ENCODE measurements around the gene CRACR2B.

The CRACR2B gene

DNA sequence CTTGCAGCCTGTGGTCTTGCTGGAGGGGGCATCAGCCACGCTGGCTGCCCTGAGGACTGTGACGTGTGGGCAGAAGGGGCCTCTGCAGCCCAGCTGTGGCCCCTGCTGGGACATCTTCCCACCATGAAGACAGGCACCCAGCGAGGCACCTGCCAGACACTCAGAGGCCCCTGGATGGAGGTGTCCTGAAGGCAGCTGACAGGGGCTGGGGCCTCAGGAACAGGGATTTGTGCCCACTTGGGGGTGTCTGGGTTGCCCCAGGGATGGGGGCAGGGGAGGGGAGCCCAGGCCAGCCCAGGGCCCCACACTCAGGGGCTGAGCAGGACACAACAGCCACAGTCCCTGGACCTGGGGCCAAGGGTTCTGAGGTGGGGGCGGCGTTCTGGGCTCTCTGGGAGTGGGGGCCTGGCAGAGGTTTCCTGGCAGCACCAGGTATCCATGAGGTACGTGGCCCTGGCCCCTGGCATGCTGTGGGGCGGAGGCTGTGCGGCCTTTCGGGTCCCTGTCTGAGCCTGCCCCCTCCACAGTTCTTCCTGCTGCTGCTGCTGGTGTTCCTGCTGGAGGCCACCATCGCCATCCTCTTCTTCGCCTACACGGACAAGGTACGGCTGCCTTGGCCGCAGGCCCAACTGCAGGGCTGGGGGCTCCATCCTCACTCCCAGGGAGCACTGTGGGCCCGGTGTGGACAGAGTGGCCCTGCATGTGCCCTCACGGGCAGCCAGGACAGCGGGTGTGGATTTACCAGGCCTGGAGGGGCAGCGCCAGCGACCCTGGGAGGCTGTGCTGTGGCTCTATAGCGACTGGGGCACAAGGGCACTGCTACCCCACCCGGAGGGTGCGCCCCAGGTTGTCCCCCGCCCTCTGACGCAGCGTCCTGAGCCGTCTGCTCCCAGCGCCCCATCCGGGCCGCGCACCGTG, 36.5 kb downstream of the CRACR2B start:
- DNase-seq (ENCODE audit: low read depth), result no peak
- no peak overlapping the region for H3K4me3 ChIP-seq (ENCODE audit: low read depth, low read length)
- TF ChIP-seq, protein P1, sequence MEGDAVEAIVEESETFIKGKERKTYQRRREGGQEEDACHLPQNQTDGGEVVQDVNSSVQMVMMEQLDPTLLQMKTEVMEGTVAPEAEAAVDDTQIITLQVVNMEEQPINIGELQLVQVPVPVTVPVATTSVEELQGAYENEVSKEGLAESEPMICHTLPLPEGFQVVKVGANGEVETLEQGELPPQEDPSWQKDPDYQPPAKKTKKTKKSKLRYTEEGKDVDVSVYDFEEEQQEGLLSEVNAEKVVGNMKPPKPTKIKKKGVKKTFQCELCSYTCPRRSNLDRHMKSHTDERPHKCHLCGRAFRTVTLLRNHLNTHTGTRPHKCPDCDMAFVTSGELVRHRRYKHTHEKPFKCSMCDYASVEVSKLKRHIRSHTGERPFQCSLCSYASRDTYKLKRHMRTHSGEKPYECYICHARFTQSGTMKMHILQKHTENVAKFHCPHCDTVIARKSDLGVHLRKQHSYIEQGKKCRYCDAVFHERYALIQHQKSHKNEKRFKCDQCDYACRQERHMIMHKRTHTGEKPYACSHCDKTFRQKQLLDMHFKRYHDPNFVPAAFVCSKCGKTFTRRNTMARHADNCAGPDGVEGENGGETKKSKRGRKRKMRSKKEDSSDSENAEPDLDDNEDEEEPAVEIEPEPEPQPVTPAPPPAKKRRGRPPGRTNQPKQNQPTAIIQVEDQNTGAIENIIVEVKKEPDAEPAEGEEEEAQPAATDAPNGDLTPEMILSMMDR (IDR thresholded peaks at IDR 0.05; ENCODE audit: low read depth, low read length, missing control alignments), result no peak

DNA sequence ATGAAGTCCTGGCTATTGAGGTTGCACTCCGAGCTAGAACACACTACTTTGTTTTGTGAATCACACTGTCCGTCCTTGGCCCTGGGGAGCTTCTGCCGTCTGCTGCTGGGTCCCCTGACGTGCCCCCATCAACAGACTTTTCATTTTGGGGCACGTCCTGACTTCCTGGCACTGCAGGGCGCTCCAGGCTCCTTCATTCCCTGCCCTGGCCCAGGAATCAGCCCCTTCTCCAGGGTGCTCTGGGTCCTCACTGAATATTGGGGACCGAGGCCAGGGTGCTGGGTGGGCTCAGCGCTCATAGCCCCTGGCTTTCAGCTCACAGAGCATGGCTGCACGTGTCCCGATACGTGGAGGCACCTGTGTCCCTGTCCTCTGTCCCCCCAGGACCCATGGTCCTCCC, 37.2 kb downstream of the CRACR2B start:
- H3K4me3 ChIP-seq (ENCODE audit: low read depth, low read length), result no peak overlapping the region
- DNase-seq (ENCODE audit: low read depth), result no peak
- TF ChIP-seq, protein P1 (IDR thresholded peaks at IDR 0.05; ENCODE audit: low read depth, low read length, missing control alignments), result no peak

DNA sequence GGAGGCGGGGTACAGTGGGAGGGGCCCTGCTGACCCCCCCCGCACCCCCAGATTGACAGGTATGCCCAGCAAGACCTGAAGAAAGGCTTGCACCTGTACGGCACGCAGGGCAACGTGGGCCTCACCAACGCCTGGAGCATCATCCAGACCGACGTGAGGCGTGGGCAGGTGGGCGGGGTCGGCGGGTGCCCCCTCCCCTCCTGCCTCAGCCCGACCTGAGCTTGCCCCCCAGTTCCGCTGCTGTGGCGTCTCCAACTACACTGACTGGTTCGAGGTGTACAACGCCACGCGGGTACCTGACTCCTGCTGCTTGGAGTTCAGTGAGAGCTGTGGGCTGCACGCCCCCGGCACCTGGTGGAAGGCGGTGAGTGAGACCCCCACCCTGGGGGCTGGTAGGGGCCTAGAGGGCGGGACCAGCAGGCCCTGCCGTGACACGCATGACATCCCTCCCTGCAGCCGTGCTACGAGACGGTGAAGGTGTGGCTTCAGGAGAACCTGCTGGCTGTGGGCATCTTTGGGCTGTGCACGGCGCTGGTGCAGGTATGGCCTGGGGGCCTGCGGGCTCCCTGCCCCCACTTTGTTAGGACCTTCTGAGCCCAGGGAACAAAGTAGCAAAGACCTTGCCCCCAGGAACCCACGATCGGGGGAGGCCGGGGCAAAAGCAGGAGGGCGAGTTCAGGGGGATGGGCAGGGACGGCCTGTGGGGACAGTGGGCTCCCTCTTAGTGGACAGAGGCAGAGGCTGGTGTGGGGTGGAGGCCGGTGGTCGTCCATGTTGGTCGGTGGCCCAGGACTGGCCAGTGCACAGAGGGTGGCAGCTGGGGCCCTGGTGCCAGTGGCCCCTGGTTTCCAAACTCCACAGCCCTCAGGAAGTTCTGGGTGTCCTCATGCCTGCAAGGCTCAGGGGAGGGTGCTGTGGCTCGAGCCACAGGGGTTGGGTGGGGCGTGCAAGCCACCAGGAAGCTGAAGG, 38.0 kb downstream of the CRACR2B start:
- DNase-seq (ENCODE audit: low read depth), result no peak
- TF ChIP-seq, protein P1 (IDR thresholded peaks at IDR 0.05; ENCODE audit: low read depth, low read length, missing control alignments), result no peak
- no peak overlapping the region for H3K4me3 ChIP-seq (ENCODE audit: low read depth, low read length)

DNA sequence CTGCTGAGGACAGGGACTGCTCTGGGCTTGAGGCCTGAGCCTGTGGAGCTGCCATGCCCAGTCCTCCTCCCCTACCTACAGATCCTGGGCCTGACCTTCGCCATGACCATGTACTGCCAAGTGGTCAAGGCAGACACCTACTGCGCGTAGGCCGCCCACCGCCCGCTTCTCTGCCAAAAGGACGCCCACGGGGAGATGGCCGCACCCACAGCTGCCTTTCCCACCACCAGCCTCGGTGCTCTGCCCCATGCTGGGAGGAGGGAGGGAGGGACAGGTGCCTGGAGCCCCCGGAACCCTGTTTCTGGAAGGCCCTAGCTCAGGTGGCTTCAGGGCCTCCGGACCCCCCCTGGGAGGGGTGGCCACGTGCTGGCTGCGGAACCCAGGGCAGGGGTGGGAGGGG, 38.8 kb downstream of the CRACR2B start:
- TF ChIP-seq, protein P1 (IDR thresholded peaks at IDR 0.05; ENCODE audit: low read depth, low read length, missing control alignments), result no peak
- no peak for DNase-seq (ENCODE audit: low read depth)
- no peak overlapping the region for H3K4me3 ChIP-seq (ENCODE audit: low read depth, low read length)

DNA sequence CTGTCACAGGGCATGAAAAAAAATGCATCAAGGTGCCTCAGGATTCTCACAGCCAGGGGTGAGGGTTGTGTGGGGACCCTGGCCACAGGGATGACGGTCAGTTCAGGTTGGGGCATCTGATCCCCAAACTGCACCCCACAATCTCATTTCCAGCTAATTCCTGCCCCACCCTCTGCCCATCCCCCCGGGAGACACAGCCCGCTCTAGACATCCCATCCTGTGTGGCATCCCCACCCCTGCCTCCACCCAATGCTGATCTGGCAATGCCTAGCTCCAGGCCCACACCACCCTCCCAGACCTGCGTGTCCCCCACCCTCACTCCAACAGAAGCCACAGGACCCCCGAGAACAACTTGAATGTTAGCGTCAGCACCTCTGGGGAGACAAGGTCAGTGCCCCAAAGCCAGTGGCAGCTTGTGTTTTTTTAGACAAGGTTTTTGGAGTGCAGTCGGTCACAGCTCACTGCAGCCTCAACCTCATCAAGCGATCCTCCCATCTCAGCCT, 40.2 kb downstream of the CRACR2B start:
- DNase-seq (ENCODE audit: low read depth), result no peak
- no peak overlapping the region for H3K4me3 ChIP-seq (ENCODE audit: low read depth, low read length)
- TF ChIP-seq, protein P1 (IDR thresholded peaks at IDR 0.05; ENCODE audit: low read depth, low read length, missing control alignments), result no peak

DNA sequence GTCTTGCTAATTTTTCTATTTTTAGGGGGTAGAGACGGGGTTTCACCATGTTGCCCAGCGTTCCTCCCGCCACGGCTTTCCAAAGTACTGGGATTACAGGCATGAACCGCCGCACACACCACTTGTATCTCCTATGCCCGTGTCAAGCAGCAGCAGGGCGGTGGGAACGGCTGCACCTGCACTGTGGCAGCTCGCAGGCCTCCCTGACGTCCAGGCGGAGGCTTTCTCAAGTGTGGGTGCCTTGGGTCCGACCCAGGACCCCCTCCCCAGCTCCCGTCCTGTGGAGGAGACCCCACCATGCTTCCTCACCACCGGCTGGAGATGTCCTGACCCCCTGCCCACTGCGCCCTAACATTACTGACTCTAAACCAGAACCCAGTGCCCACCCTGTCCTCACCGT, 40.7 kb downstream of the CRACR2B start:
- DNase-seq (ENCODE audit: low read depth), result no peak
- H3K4me3 ChIP-seq (ENCODE audit: low read depth, low read length), result no peak overlapping the region
- TF ChIP-seq, protein P1 (IDR thresholded peaks at IDR 0.05; ENCODE audit: low read depth, low read length, missing control alignments), result no peak

Measured in GM12864 (cell line).